DMS53 treated with DMSO at 0.1 percent for 48 hours (cell line): ENCODE data around the gene KREMEN1.
"Not testable (repeated sequence)": the region's sequence is repeated elsewhere in the genome, so short reads cannot be mapped to it uniquely, and the experiment has no call there.

Source experiments
- DNase-seq: peaks from one replicate; lab custom pipeline; 2025; ENCODE audit not compliant: unreplicated experiment; lab: John Stamatoyannopoulos, UW

The KREMEN1 gene

GRCh38 chr22:29078036-29078868, 5.4 kb downstream of the KREMEN1 start:
- DNase-seq: no peak

- no peak for DNase-seq
Measured at GRCh38 chr22:29078869-29079207, 6.0 kb downstream of the KREMEN1 start.

GRCh38 chr22:29079218-29079901, 6.5 kb downstream of the KREMEN1 start:
- no peak for DNase-seq

- no peak for DNase-seq
Measured at GRCh38 chr22:29080106-29080975, 7.5 kb downstream of the KREMEN1 start.

GRCh38 chr22:29081517-29082236, 8.8 kb downstream of the KREMEN1 start:
- no peak for DNase-seq

GRCh38 chr22:29082826-29083545, 10.2 kb downstream of the KREMEN1 start:
- DNase-seq: no peak

GRCh38 chr22:29083576-29083932, 10.7 kb downstream of the KREMEN1 start:
- not testable (repeated sequence) for DNase-seq

GRCh38 chr22:29083933-29084591, 11.2 kb downstream of the KREMEN1 start:
- DNase-seq: no peak

- DNase-seq: no peak
Measured at GRCh38 chr22:29087012-29087411, 14.2 kb downstream of the KREMEN1 start.

- DNase-seq: no peak
Measured at GRCh38 chr22:29088809-29089208, 16.0 kb downstream of the KREMEN1 start.

GRCh38 chr22:29089507-29089906, 16.7 kb downstream of the KREMEN1 start:
- DNase-seq: no peak

GRCh38 chr22:29090039-29090438, 17.2 kb downstream of the KREMEN1 start:
- no peak for DNase-seq

GRCh38 chr22:29092243-29092642, 19.4 kb downstream of the KREMEN1 start:
- no peak for DNase-seq

GRCh38 chr22:29093030-29093429, 20.2 kb downstream of the KREMEN1 start:
- no peak for DNase-seq

GRCh38 chr22:29093501-29094300, 20.9 kb downstream of the KREMEN1 start:
- no peak for DNase-seq

GRCh38 chr22:29095459-29095858, 22.6 kb downstream of the KREMEN1 start:
- DNase-seq: peak; percentile 59

GRCh38 chr22:29096736-29097669, 24.2 kb downstream of the KREMEN1 start:
- no peak for DNase-seq

- no peak for DNase-seq
Measured at GRCh38 chr22:29098296-29098695, 25.5 kb downstream of the KREMEN1 start.
